Kidney (tissue), 14 donors: Measurements from ENCODE around the gene IGF1R. TPM values are rescaled to one million over a fixed set of nuclear protein-coding genes. Genes with fewer than 3 reads are reported as not detected.

Source experiments
- DNase-seq, 5 donors: peaks; one replicate each; pipeline ENCODE4 v3.0.0-alpha.2; 2013 to 2020
- FAIRE-seq: peaks from 2 replicates; lab custom pipeline; 2012; peaks lifted over from hg19 to GRCh38; lab: Jason Lieb, UNC
- H3K27ac ChIP-seq, 2 donors: one replicate each; pipeline ENCODE4 v1.7.0; 2013; ENCODE audit warnings: low read depth in 2 of 2, low read length in 2 of 2, inconsistent platforms in 1 of 2
- H3K27me3 ChIP-seq: one replicate; pipeline ENCODE4 v1.7.1; 2013; ENCODE audit warnings: low read length, inconsistent platforms; ENCODE audit not compliant: control insufficient read depth, insufficient read depth
- H3K36me3 ChIP-seq, 3 donors: one replicate each; pipeline versions ENCODE4 v1.7.0 to v1.7.1; 2013; ENCODE audit warnings: low read length in 3 of 3, control low read depth in 1 of 3, inconsistent platforms in 1 of 3; ENCODE audit not compliant: insufficient read depth in 3 of 3, control insufficient read depth in 2 of 3
- H3K4me1 ChIP-seq, 3 donors: one replicate each; pipeline versions ENCODE4 v1.7.0 to v1.7.1; 2013; ENCODE audit warnings: low read length in 3 of 3, inconsistent platforms in 1 of 3, low read depth in 1 of 3; ENCODE audit not compliant: control insufficient read depth in 2 of 3, insufficient read depth in 2 of 3
- H3K4me3 ChIP-seq, 3 donors: one replicate each; pipeline versions ENCODE4 v1.7.0 to v1.8.1; 2013; ENCODE audit warnings: low read length in 3 of 3, control low read depth in 1 of 3, inconsistent platforms in 1 of 3
- H3K9ac ChIP-seq, 3 donors: one replicate each; pipeline versions ENCODE4 v1.7.0 to v1.7.1; 2013; ENCODE audit warnings: low read length in 3 of 3, control low read depth in 1 of 3, inconsistent platforms in 1 of 3
- H3K9me3 ChIP-seq, 3 donors: one replicate each; pipeline versions ENCODE4 v1.7.0 to v1.7.1; 2013; ENCODE audit warnings: low read length in 3 of 3, control low read depth in 1 of 3, inconsistent platforms in 1 of 3; ENCODE audit not compliant: control insufficient read depth in 2 of 3, insufficient read depth in 1 of 3
- CTCF ChIP-seq: IDR thresholded peaks from 3 replicates; pipeline ENCODE4 v1.5.1; 2012; ENCODE audit warnings: mild to moderate bottlenecking, moderate library complexity, borderline replicate concordance; ENCODE audit not compliant: insufficient read depth; ENCODE audit errors: extremely low read depth
- intact Hi-C: fragments of 100-400 bp; cut with DNase I; formaldehyde crosslinking; loops from one replicate; pipeline ENCODE4 v1.11.1; 2022
- polyA plus RNA-seq: library from polyadenylated mRNA; stranded (reverse); fragments of 350-450 nt; fragmentation: Illumina TruSeq; extraction: RNeasy Lipid Tissue Mini Kit (QIAGEN cat#74804); gene quantifications from one replicate; pipeline ENCODE4 v1.2.3, GENCODE V29; 2014; ENCODE audit warnings: low read depth, low replicate concordance; ENCODE audit not compliant: insufficient read depth
- total RNA-seq: library from RNA; stranded (reverse); fragmentation: NEBNext Ultra II Directional; extraction: Animal tissue kit (Norgen Biotek cat#: 25700); gene quantifications from one replicate; pipeline ENCODE4 v1.2.1, GENCODE V29; 2021
- donor health status: control.
- donor health status: control.
- donor health status: control.
- donor health status: control.
- donor health status: control.
- donor health status: DM: yes; HTN: yes; CAD: no.
- donor health status: Normal renal cell carcinoma (clear cell type).

IGF1R gene
- total and polyA plus RNA-seq, 2 donors from 2014 or later, result 6.5 to 73.2 TPM

- H3K9me3 ChIP-seq, result no peaks in the 10 kb centered on the region
- H3K27me3 ChIP-seq, result no peaks in the 10 kb centered on the region
- no peaks in the 10 kb centered on the region for H3K36me3 ChIP-seq
- no peak for TF ChIP-seq CTCF
- no peak for FAIRE-seq
- peak overlapping the region in 1 of 3 donors; percentile 0 for H3K9ac ChIP-seq
- intact Hi-C loops, result no loop called here
- peaks cover 3 to 45% (median 20%) of the 10 kb centered on the region in 3 donors for H3K4me1 ChIP-seq
- peak overlapping the region; percentile 59 to 64 for H3K27ac ChIP-seq
- DNase-seq, result no peak
- H3K4me3 ChIP-seq, result peak overlapping the region in 1 of 3 donors; percentile 4
Measured at GRCh38 chr15:98785431-98785806, 137.1 kb downstream of the IGF1R start.

- Histone ChIP-seq H3K27ac (peak overlapping the region; percentile 67 to 74), H3K4me1 (peaks cover 3 to 45% (median 20%) of the 10 kb centered on the region in 3 donors), H3K36me3 (no peaks in the 10 kb centered on the region), H3K4me3 (peak overlapping the region in 1 of 3 donors; percentile 4), H3K9me3 (no peaks in the 10 kb centered on the region), H3K27me3 (no peaks in the 10 kb centered on the region), H3K9ac (peak overlapping the region in 1 of 3 donors; percentile 0)
- intact Hi-C loops, result no loop called here
- FAIRE-seq, result no peak
- DNase-seq, result peak in 4 of 5 donors; percentile 77 to 85 (median 82)
- TF ChIP-seq CTCF, result no peak
Measured at GRCh38 chr15:98785807-98786621, 137.7 kb downstream of the IGF1R start.

GRCh38 chr15:98786717-98787116, 138.4 kb downstream of the IGF1R start:
- Histone ChIP-seq H3K4me1 (peaks cover 3 to 48% (median 20%) of the 10 kb centered on the region in 3 donors), H3K27ac (peak overlapping the region; percentile 67 to 74), H3K36me3 (no peaks in the 10 kb centered on the region), H3K9ac (no peak overlapping the region), H3K9me3 (no peaks in the 10 kb centered on the region), H3K4me3 (peak overlapping the region in 1 of 3 donors; percentile 12), H3K27me3 (no peaks in the 10 kb centered on the region)
- intact Hi-C loops, result no loop called here
- DNase-seq, result no peak
- FAIRE-seq, result no peak
- TF ChIP-seq CTCF, result no peak
